GM19099 (cell line): ENCODE measurements around the gene KDM2A.

Source experiments
- POLR2A ChIP-seq: IDR thresholded peaks from 3 replicates; pipeline ENCODE4 v1.6.1; 2011; ENCODE audit warnings: low read depth; ENCODE audit not compliant: insufficient read length; ENCODE audit errors: extremely low read depth

Gene KDM2A

GRCh38 chr11:67113231-67113721 is 5.8 kb upstream of the KDM2A start:
- TF ChIP-seq POLR2A, result no peak

DNA sequence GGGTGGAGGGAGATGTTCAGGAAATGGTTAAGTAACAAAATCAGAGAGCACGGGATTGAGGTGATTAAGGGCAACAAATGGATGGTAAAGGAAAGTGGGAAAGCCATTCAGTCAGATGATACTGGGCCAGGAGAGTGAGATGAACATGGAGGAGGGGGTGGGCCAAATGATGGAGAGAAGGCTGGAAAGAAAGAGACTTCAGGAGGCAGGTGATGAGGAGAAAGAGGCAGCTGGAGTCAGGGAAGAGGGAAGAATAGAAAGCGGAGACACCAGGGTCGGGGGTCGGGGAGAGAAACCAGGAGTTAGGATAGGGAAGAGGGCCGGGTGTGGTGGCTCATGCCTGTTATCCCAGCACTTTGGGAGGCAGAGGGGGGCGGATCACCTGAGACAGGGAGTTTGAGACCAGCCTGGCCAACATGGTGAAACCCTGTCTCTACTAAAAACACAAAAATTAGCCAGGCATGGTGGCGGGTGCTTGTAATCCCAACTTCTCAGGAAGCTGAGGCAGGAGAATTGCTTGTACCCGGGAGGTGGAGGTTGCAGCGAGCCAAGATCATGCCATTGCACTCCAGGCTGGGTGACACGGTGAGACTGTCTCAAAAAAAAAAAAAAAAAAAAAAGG is 4.7 kb upstream of the KDM2A start:
- no peak for TF ChIP-seq POLR2A

- TF ChIP-seq POLR2A, result no peak
Observed at GRCh38 chr11:67116758-67117105, 2.3 kb upstream of the KDM2A start.

- no peak for TF ChIP-seq POLR2A
Observed at GRCh38 chr11:67117176-67117575, 1.9 kb upstream of the KDM2A start.

DNA sequence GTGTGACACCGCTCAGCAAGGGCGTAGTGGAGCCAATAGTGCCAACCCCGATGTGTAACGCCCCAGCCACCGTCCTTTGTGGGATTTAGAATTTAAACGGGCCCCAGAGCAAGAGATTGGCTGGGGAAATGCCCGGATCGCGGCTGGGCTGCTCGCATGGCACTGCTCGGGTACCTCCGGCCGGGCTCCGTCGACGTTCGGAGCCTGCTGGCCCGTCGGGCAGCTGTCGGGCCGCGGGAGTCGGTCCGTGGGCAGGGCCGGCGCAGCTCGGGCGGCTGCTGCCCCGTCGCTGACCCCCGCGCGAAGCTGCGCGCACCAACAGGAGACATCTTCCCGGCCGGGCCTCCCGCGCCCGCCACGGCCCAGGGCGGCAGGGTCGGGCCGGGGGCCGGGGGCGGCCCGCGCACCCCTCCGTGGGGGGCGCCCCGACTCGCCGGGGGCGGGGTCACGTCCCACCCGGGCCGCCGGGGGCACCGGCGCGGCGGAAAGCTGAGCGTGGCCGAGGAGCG is 1.3 kb upstream of the KDM2A start:
- no peak for TF ChIP-seq POLR2A

- no peak for TF ChIP-seq POLR2A
Observed at GRCh38 chr11:67118181-67118766, 789 bp upstream of the KDM2A start.

- TF ChIP-seq POLR2A, result no peak
Observed at GRCh38 chr11:67119585-67120391, 725 bp downstream of the KDM2A start.

DNA sequence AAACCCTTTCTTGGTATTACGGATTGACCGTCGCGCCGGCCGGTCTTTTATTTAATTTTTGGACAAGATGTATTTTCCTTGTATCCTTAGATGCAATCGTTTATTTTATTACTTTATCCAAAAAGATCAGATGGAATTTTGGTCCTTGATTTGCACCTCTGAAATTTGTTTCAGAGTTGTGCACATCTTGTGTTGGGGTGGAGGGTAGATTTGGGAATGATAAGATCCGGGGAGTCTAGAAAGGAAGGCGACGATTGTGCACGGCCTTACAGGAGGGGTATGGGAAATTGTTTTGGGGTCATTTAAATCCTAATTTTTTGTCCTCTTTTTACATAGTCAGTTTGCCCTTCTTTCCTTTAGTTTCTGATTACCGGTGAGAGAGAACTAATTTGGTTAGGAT is 1.4 kb downstream of the KDM2A start:
- TF ChIP-seq POLR2A, result no peak

DNA sequence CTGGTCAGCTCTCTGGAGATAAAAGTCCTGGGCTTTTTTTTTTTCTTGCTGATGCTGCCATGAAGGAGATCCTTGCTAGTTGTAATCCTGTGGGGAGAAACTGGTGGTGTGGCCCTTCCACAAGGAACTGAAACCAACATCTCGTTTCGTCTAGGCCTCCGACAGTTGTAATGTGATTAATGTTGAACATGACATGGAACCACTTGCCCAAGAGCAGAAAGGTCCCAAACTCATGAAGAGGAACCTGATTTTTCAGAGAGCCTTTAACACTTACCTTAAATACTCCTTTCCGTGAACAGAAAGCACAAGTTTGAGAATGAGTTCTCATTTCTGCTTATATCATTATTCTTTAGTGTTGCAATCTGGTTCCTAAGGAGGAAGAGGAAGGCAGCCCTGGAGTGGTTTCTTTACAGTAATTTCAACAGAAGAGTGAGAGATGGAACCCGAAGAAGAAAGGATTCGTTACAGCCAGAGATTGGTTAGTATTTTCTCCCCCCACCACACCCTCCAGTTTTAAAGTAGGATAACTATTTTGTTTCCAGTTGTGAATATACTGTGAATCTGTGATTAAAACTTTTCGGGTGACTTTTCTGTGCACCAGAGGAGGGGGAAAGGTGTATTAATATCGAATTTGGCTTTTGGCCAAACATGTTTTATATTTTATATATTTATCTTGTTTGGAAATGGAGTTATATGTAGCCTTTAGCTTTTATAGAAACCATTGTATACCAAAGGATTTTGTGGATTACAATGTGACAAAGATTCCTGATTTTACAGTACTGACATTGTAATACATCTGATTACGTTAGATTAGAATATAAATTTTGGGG is 2.0 kb downstream of the KDM2A start:
- no peak for TF ChIP-seq POLR2A

DNA sequence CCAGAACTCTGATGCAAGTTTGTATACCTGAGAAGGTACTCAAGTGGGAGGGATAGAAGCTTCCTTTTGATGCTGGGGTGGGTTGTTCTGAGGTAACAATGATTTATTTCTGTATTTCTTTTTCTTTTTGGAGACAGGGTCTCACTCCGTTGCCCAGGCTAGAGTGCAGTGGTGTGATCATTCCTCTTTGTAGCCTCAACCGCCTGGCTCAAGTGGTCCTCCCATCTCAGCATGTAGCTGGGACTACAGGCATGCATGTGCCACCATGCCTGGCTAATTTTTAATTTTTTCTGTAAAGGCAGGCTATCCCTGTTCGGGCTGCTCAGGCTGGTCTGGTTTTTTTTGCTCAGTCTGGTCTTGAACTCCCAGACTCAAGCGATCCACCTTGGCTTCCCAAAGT is 7.9 kb downstream of the KDM2A start:
- TF ChIP-seq POLR2A, result no peak

GRCh38 chr11:67136156-67136555 is 17.1 kb downstream of the KDM2A start:
- no peak for TF ChIP-seq POLR2A

- no peak for TF ChIP-seq POLR2A
Observed at GRCh38 chr11:67138922-67139321, 19.9 kb downstream of the KDM2A start.

- no peak for TF ChIP-seq POLR2A
Observed at GRCh38 chr11:67146516-67147226, 27.6 kb downstream of the KDM2A start.

DNA sequence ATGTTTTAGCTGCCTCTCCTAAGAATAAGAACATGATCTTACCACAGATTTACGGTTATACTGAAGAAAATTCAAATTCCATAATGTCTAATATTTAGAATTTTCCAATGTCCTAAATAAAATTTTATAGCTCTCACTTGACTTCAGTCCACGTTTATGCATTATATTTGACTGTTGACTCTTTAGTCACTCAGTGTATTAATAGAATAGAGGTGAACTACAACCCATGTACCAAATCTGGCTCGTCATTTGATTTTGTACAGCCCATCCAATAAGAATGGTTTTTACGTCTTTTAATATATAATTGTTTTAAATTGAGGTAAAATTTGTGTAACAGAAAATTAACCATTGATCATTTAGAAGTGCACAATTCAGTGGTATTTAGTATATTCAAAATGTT is 34.9 kb downstream of the KDM2A start:
- no peak for TF ChIP-seq POLR2A
